CD4-positive, alpha-beta T cell (primary cell): Measurements from ENCODE around the gene OR8K5. TPM values are rescaled to one million over a fixed set of nuclear protein-coding genes. Genes with fewer than 3 reads are reported as not detected.

ENCODE experiments used
- ATAC-seq: fragments of 200-7000 bp; cut with Tn5 transposase; one replicate; pipeline ENCODE4 v1.10.0; 2022; ENCODE audit warnings: mild to moderate bottlenecking; ENCODE audit not compliant: poor library complexity
- CTCF ChIA-PET: fragments of 350-600 bp; sonication (Branson Sonifier 250); formaldehyde crosslinking; loops from one replicate; lab custom pipeline; 2021; ENCODE audit warnings: antibody characterized with exemption, inconsistent platforms; lab: Charles Lee
- POLR2A ChIA-PET: fragments of 350-600 bp; sonication (Branson Sonifier 250); formaldehyde crosslinking; loops from one replicate; lab custom pipeline; 2021; ENCODE audit warnings: antibody characterized with exemption, inconsistent platforms; lab: Charles Lee
- DNase-seq, 14 experiments: peaks; one replicate each; pipeline ENCODE4 v3.0.0-alpha.2; 2013 to 2020; ENCODE audit warnings: mixed read lengths in 2 of 14
- H3K27ac ChIP-seq, 2 donors: one replicate each; pipeline versions ENCODE4 v1.5.1 to v1.7.0; 2013; ENCODE audit warnings: low read length in 2 of 2, low read depth in 1 of 2, mild to moderate bottlenecking in 1 of 2
- H3K27me3 ChIP-seq, 2 experiments: 1 replicate in 1 of 2; 2 replicates in 1 of 2; pipeline versions ENCODE4 v1.6.1 to v1.7.0; 2013; ENCODE audit warnings: low read length in 2 of 2, control low read depth in 1 of 2, mild to moderate bottlenecking in 1 of 2, moderate library complexity in 1 of 2; ENCODE audit not compliant: insufficient read depth in 2 of 2, control insufficient read depth in 1 of 2
- H3K36me3 ChIP-seq: one replicate; pipeline ENCODE4 v1.6.1; 2013; ENCODE audit warnings: low read length, control low read depth; ENCODE audit not compliant: insufficient read depth
- H3K4me1 ChIP-seq: one replicate; pipeline ENCODE4 v1.6.1; 2013; ENCODE audit warnings: low read length, control low read depth; ENCODE audit not compliant: insufficient read depth
- H3K4me3 ChIP-seq: one replicate; pipeline ENCODE4 v1.5.1; 2013; ENCODE audit warnings: mild to moderate bottlenecking, low read length, moderate library complexity
- H3K9me3 ChIP-seq, 2 experiments: 1 replicate in 1 of 2; 2 replicates in 1 of 2; pipeline versions ENCODE4 v1.6.1 to v1.7.0; 2013; ENCODE audit warnings: low read length in 2 of 2, mild to moderate bottlenecking in 2 of 2, control low read depth in 1 of 2, moderate library complexity in 1 of 2; ENCODE audit not compliant: control insufficient read depth in 1 of 2, insufficient read depth in 1 of 2
- H3K27ac Mint-ChIP-seq: one replicate; pipeline ENCODE4 v1.8.0; 2020; ENCODE audit warnings: mixed read lengths
- H3K27me3 Mint-ChIP-seq: one replicate; pipeline ENCODE4 v1.8.0; 2021; ENCODE audit warnings: mixed read lengths
- H3K36me3 Mint-ChIP-seq: one replicate; pipeline ENCODE4 v1.8.0; 2021; ENCODE audit warnings: low read depth, mixed read lengths
- H3K4me1 Mint-ChIP-seq: one replicate; pipeline ENCODE4 v1.8.0; 2021; ENCODE audit warnings: low read depth, mixed read lengths
- H3K4me3 Mint-ChIP-seq: one replicate; pipeline ENCODE4 v1.8.0; 2020; ENCODE audit warnings: mild to moderate bottlenecking, mixed read lengths
- H3K9me3 Mint-ChIP-seq: one replicate; pipeline ENCODE4 v1.8.0; 2020; ENCODE audit warnings: mixed read lengths
- CTCF ChIP-seq: fragments of 200-600 bp; IDR thresholded peaks from one replicate; pipeline ENCODE4 v1.8.0; 2022; ENCODE audit warnings: antibody characterized with exemption, mild to moderate bottlenecking
- intact Hi-C, 2 experiments: fragments of 100-400 bp; cut with DNase I in 1 of 2; cut with micrococcal nuclease in 1 of 2; formaldehyde crosslinking; loops; one replicate each; pipeline versions ENCODE4 v1.15.1 to v1.9.0; 2023 to 2025; cut with DNase I, micrococcal nuclease
- total RNA-seq, 174 experiments: library from RNA in 2 of 174; stranded (reverse) in 2 of 174; gene quantifications; one replicate each; pipeline ENCODE4 v1.2.3 and lab custom pipeline; 2021 to 2026

The OR8K5 gene
- total RNA-seq, 2 experiments from 2014 or later: not detected

- no peak for TF ChIP-seq CTCF
- no peak for DNase-seq
- Mint-ChIP-seq H3K4me3 (no peak within 1 kb of the TSS), H3K9me3 (peaks cover 9% of the 10 kb centered on the region), H3K4me1 (no peaks in the 10 kb centered on the region), H3K27me3 (no peaks in the 10 kb centered on the region), H3K36me3 (no peaks in the 10 kb centered on the region), H3K27ac (no peak within 1 kb of the TSS)
- no peaks in the 10 kb centered on the region for H3K27me3 ChIP-seq
- H3K4me1 ChIP-seq: no peaks in the 10 kb centered on the region
- no peak within 1 kb of the TSS for H3K27ac ChIP-seq
- no peak for ATAC-seq
- ChIA-PET CTCF (no interaction called here), POLR2A (no interaction called here)
- no peaks in the 10 kb centered on the region for H3K36me3 ChIP-seq
- peaks cover 0 to 4% of the 10 kb centered on the region in 2 experiments for H3K9me3 ChIP-seq
- intact Hi-C loops: no loop called here
- no peak within 1 kb of the TSS for H3K4me3 ChIP-seq
These were observed 38.0 kb downstream of the OR8K5 start, which contains the start of gene OR8H3 for GRCh38 chr11:56122073-56122472. TSS of gene OR8H3 (plus strand) at chr11:56122373. CDS start at chr11:56122373, 0 bp downstream.

Other genes with a start within 250 kb of the OR8K5 start
- not detected for gene OR5W2, start 245.7 kb downstream of the OR8K5 start, total RNA-seq
- not detected for gene OR5I1, start 223.9 kb downstream of the OR8K5 start, total RNA-seq
- gene OR10AG1, start 190.4 kb downstream of the OR8K5 start, total RNA-seq: not detected
- gene OR5F1, start 165.7 kb downstream of the OR8K5 start, total RNA-seq: not detected
- gene OR5AS1, start 132.7 kb downstream of the OR8K5 start, total RNA-seq: not detected
- not detected for gene OR8I2, start 67.0 kb downstream of the OR8K5 start, total RNA-seq
- not detected for gene OR8H2, start 56.6 kb downstream of the OR8K5 start, total RNA-seq
- gene OR8H3, start 37.9 kb downstream of the OR8K5 start, total RNA-seq: not detected
- not detected for gene OR8J3, start 20.1 kb downstream of the OR8K5 start, total RNA-seq
- not detected for gene OR5J2, start 16.3 kb upstream of the OR8K5 start, total RNA-seq
- gene OR5T2, start 73.9 kb upstream of the OR8K5 start, total RNA-seq: not detected
- gene OR5T3, start 91.9 kb upstream of the OR8K5 start, total RNA-seq: not detected
- not detected for gene OR5T1, start 113.8 kb upstream of the OR8K5 start, total RNA-seq
- not detected for gene OR8H1, start 131.9 kb upstream of the OR8K5 start, total RNA-seq
- gene OR8K3, start 154.8 kb upstream of the OR8K5 start, total RNA-seq: not detected
- gene OR8K1, start 185.7 kb upstream of the OR8K5 start, total RNA-seq: not detected
- gene OR8J1, start 194.0 kb upstream of the OR8K5 start, total RNA-seq: not detected
- gene OR8U1, start 215.3 kb upstream of the OR8K5 start, total RNA-seq: not detected